Measurements from ENCODE around the gene CLCN5.

Gene CLCN5

GRCh38 chrX:49992853-49993252 is 70.5 kb downstream of the CLCN5 start:
- Histone ChIP-seq H3K4me3 (ENCODE audit: low read depth in 1 of 5, low read length in 5 of 5) (no peak overlapping the region), H3K27me3 (ENCODE audit: control insufficient read depth in 5 of 5, insufficient read depth in 4 of 5, low read length in 5 of 5) (peaks cover 0 to 5% (median 0%) of the 10 kb centered on the region in 5 donors), H3K36me3 (ENCODE audit: control insufficient read depth in 5 of 5, insufficient read depth in 5 of 5, low read length in 5 of 5) (no peaks in the 10 kb centered on the region), H3K9ac (ENCODE audit: low read length in 5 of 5) (no peak overlapping the region), H3K9me3 (ENCODE audit: control insufficient read depth in 5 of 5, low read length in 5 of 5) (no peaks in the 10 kb centered on the region), H3K4me1 (ENCODE audit: control insufficient read depth in 5 of 5, insufficient read depth in 5 of 5, low read length in 5 of 5) (peaks cover 0 to 9% (median 0%) of the 10 kb centered on the region in 5 donors), H3K27ac (ENCODE audit: low read depth, low read length) (no peak overlapping the region)

GRCh38 chrX:49993661-49994060 is 71.3 kb downstream of the CLCN5 start:
- peaks cover 0 to 9% (median 0%) of the 10 kb centered on the region in 5 donors for H3K4me1 ChIP-seq (ENCODE audit: control insufficient read depth in 5 of 5, insufficient read depth in 5 of 5, low read length in 5 of 5)
- no peaks in the 10 kb centered on the region for H3K36me3 ChIP-seq (ENCODE audit: control insufficient read depth in 5 of 5, insufficient read depth in 5 of 5, low read length in 5 of 5)
- no peaks in the 10 kb centered on the region for H3K9me3 ChIP-seq (ENCODE audit: control insufficient read depth in 5 of 5, low read length in 5 of 5)
- no peak overlapping the region for H3K27ac ChIP-seq (ENCODE audit: low read depth, low read length)
- peaks cover 0 to 5% (median 2%) of the 10 kb centered on the region in 5 donors for H3K27me3 ChIP-seq (ENCODE audit: control insufficient read depth in 5 of 5, insufficient read depth in 4 of 5, low read length in 5 of 5)
- no peak overlapping the region for H3K4me3 ChIP-seq (ENCODE audit: low read depth in 1 of 5, low read length in 5 of 5)
- H3K9ac ChIP-seq (ENCODE audit: low read length in 5 of 5), result no peak overlapping the region

- H3K27ac ChIP-seq (ENCODE audit: low read depth, low read length), result no peak overlapping the region
- no peaks in the 10 kb centered on the region for H3K36me3 ChIP-seq (ENCODE audit: control insufficient read depth in 5 of 5, insufficient read depth in 5 of 5, low read length in 5 of 5)
Measured at GRCh38 chrX:49995107-49995731, 72.8 kb downstream of the CLCN5 start.

GRCh38 chrX:49995795-49996455 is 73.5 kb downstream of the CLCN5 start:
- no peak overlapping the region for H3K4me3 ChIP-seq (ENCODE audit: low read depth in 1 of 5, low read length in 5 of 5)
- no peaks in the 10 kb centered on the region for H3K9me3 ChIP-seq (ENCODE audit: control insufficient read depth in 5 of 5, low read length in 5 of 5)
- no peak overlapping the region for H3K27ac ChIP-seq (ENCODE audit: low read depth, low read length)
- peaks cover 0 to 9% (median 3%) of the 10 kb centered on the region in 5 donors for H3K27me3 ChIP-seq (ENCODE audit: control insufficient read depth in 5 of 5, insufficient read depth in 4 of 5, low read length in 5 of 5)
- H3K9ac ChIP-seq (ENCODE audit: low read length in 5 of 5), result no peak overlapping the region
- H3K4me1 ChIP-seq (ENCODE audit: control insufficient read depth in 5 of 5, insufficient read depth in 5 of 5, low read length in 5 of 5), result peaks cover 0 to 9% (median 0%) of the 10 kb centered on the region in 5 donors
- no peaks in the 10 kb centered on the region for H3K36me3 ChIP-seq (ENCODE audit: control insufficient read depth in 5 of 5, insufficient read depth in 5 of 5, low read length in 5 of 5)

More at GRCh38 chrX:49995107-49995731, 72.8 kb downstream of the CLCN5 start:
- H3K4me1 ChIP-seq (ENCODE audit: control insufficient read depth in 5 of 5, insufficient read depth in 5 of 5, low read length in 5 of 5), result peaks cover 0 to 9% (median 0%) of the 10 kb centered on the region in 5 donors
- no peak overlapping the region for H3K9ac ChIP-seq (ENCODE audit: low read length in 5 of 5)
- no peaks in the 10 kb centered on the region for H3K9me3 ChIP-seq (ENCODE audit: control insufficient read depth in 5 of 5, low read length in 5 of 5)
- peaks cover 0 to 9% (median 3%) of the 10 kb centered on the region in 5 donors for H3K27me3 ChIP-seq (ENCODE audit: control insufficient read depth in 5 of 5, insufficient read depth in 4 of 5, low read length in 5 of 5)
- no peak overlapping the region for H3K4me3 ChIP-seq (ENCODE audit: low read depth in 1 of 5, low read length in 5 of 5)

GRCh38 chrX:49996474-49996873 is 74.1 kb downstream of the CLCN5 start:
- no peaks in the 10 kb centered on the region for H3K36me3 ChIP-seq (ENCODE audit: control insufficient read depth in 5 of 5, insufficient read depth in 5 of 5, low read length in 5 of 5)
- H3K27ac ChIP-seq (ENCODE audit: low read depth, low read length), result no peak overlapping the region
- H3K4me3 ChIP-seq (ENCODE audit: low read depth in 1 of 5, low read length in 5 of 5), result no peak overlapping the region

GRCh38 chrX:49999087-49999486 is 76.7 kb downstream of the CLCN5 start:
- no peak overlapping the region for H3K27ac ChIP-seq (ENCODE audit: low read depth, low read length)
- H3K36me3 ChIP-seq (ENCODE audit: control insufficient read depth in 5 of 5, insufficient read depth in 5 of 5, low read length in 5 of 5), result no peaks in the 10 kb centered on the region
- peaks cover 0 to 16% (median 2%) of the 10 kb centered on the region in 5 donors for H3K27me3 ChIP-seq (ENCODE audit: control insufficient read depth in 5 of 5, insufficient read depth in 4 of 5, low read length in 5 of 5)
- H3K9ac ChIP-seq (ENCODE audit: low read length in 5 of 5), result no peak overlapping the region
- H3K4me1 ChIP-seq (ENCODE audit: control insufficient read depth in 5 of 5, insufficient read depth in 5 of 5, low read length in 5 of 5), result no peaks in the 10 kb centered on the region
- no peaks in the 10 kb centered on the region for H3K9me3 ChIP-seq (ENCODE audit: control insufficient read depth in 5 of 5, low read length in 5 of 5)
- no peak overlapping the region for H3K4me3 ChIP-seq (ENCODE audit: low read depth in 1 of 5, low read length in 5 of 5)

More at GRCh38 chrX:49996474-49996873, 74.1 kb downstream of the CLCN5 start:
- Histone ChIP-seq H3K27me3 (ENCODE audit: control insufficient read depth in 5 of 5, insufficient read depth in 4 of 5, low read length in 5 of 5) (peaks cover 0 to 9% (median 3%) of the 10 kb centered on the region in 5 donors), H3K9me3 (ENCODE audit: control insufficient read depth in 5 of 5, low read length in 5 of 5) (no peaks in the 10 kb centered on the region), H3K9ac (ENCODE audit: low read length in 5 of 5) (no peak overlapping the region), H3K4me1 (ENCODE audit: control insufficient read depth in 5 of 5, insufficient read depth in 5 of 5, low read length in 5 of 5) (peaks cover 0 to 9% (median 0%) of the 10 kb centered on the region in 5 donors)

- H3K4me3 ChIP-seq (ENCODE audit: low read depth in 1 of 5, low read length in 5 of 5), result no peak overlapping the region
- H3K4me1 ChIP-seq (ENCODE audit: control insufficient read depth in 5 of 5, insufficient read depth in 5 of 5, low read length in 5 of 5), result no peaks in the 10 kb centered on the region
- H3K36me3 ChIP-seq (ENCODE audit: control insufficient read depth in 5 of 5, insufficient read depth in 5 of 5, low read length in 5 of 5), result no peaks in the 10 kb centered on the region
- H3K9ac ChIP-seq (ENCODE audit: low read length in 5 of 5), result no peak overlapping the region
- no peak overlapping the region for H3K27ac ChIP-seq (ENCODE audit: low read depth, low read length)
- H3K27me3 ChIP-seq (ENCODE audit: control insufficient read depth in 5 of 5, insufficient read depth in 4 of 5, low read length in 5 of 5), result peaks cover 0 to 16% (median 0%) of the 10 kb centered on the region in 5 donors
- no peaks in the 10 kb centered on the region for H3K9me3 ChIP-seq (ENCODE audit: control insufficient read depth in 5 of 5, low read length in 5 of 5)
Measured at GRCh38 chrX:50000937-50001542, 78.6 kb downstream of the CLCN5 start.

GRCh38 chrX:50002067-50002714 is 79.8 kb downstream of the CLCN5 start:
- H3K27ac ChIP-seq (ENCODE audit: low read depth, low read length), result no peak overlapping the region
- no peaks in the 10 kb centered on the region for H3K4me1 ChIP-seq (ENCODE audit: control insufficient read depth in 5 of 5, insufficient read depth in 5 of 5, low read length in 5 of 5)
- peaks cover 0 to 18% (median 0%) of the 10 kb centered on the region in 5 donors for H3K27me3 ChIP-seq (ENCODE audit: control insufficient read depth in 5 of 5, insufficient read depth in 4 of 5, low read length in 5 of 5)
- H3K4me3 ChIP-seq (ENCODE audit: low read depth in 1 of 5, low read length in 5 of 5), result no peak overlapping the region
- H3K36me3 ChIP-seq (ENCODE audit: control insufficient read depth in 5 of 5, insufficient read depth in 5 of 5, low read length in 5 of 5), result no peaks in the 10 kb centered on the region
- H3K9ac ChIP-seq (ENCODE audit: low read length in 5 of 5), result no peak overlapping the region
- no peaks in the 10 kb centered on the region for H3K9me3 ChIP-seq (ENCODE audit: control insufficient read depth in 5 of 5, low read length in 5 of 5)

GRCh38 chrX:50003467-50003866 is 81.1 kb downstream of the CLCN5 start:
- no peak overlapping the region for H3K9ac ChIP-seq (ENCODE audit: low read length in 5 of 5)
- H3K9me3 ChIP-seq (ENCODE audit: control insufficient read depth in 5 of 5, low read length in 5 of 5), result no peaks in the 10 kb centered on the region
- H3K36me3 ChIP-seq (ENCODE audit: control insufficient read depth in 5 of 5, insufficient read depth in 5 of 5, low read length in 5 of 5), result no peaks in the 10 kb centered on the region
- peaks cover 0 to 15% (median 0%) of the 10 kb centered on the region in 5 donors for H3K27me3 ChIP-seq (ENCODE audit: control insufficient read depth in 5 of 5, insufficient read depth in 4 of 5, low read length in 5 of 5)
- no peaks in the 10 kb centered on the region for H3K4me1 ChIP-seq (ENCODE audit: control insufficient read depth in 5 of 5, insufficient read depth in 5 of 5, low read length in 5 of 5)
- no peak overlapping the region for H3K27ac ChIP-seq (ENCODE audit: low read depth, low read length)
- H3K4me3 ChIP-seq (ENCODE audit: low read depth in 1 of 5, low read length in 5 of 5), result no peak overlapping the region

All from subcutaneous abdominal adipose tissue (tissue), 5 donors.